ENCODE measurements around the gene SAE1. TPM values are rescaled to one million over a fixed set of nuclear protein-coding genes. Genes with fewer than 3 reads are reported as not detected.

Gene SAE1
- polyA plus RNA-seq, 1 donor, result 77.9 TPM

- DNase-seq, result no peak
Measured at GRCh38 chr19:47168065-47168464, 37.4 kb downstream of the SAE1 start.

- DNase-seq, result no peak
Measured at GRCh38 chr19:47172666-47173455, 42.2 kb downstream of the SAE1 start.

- DNase-seq, result no peak
Measured at GRCh38 chr19:47176071-47176626, 45.5 kb downstream of the SAE1 start.

- no peak for DNase-seq
Measured at GRCh38 chr19:47176627-47177090, 46.0 kb downstream of the SAE1 start.

GRCh38 chr19:47179653-47180310, 49.1 kb downstream of the SAE1 start:
- no peak for DNase-seq

GRCh38 chr19:47183601-47184000, 53.0 kb downstream of the SAE1 start:
- DNase-seq, result no peak

- DNase-seq, result no peak
Measured at GRCh38 chr19:47186446-47187334, 56.1 kb downstream of the SAE1 start.

GRCh38 chr19:47187335-47187655, 56.7 kb downstream of the SAE1 start:
- DNase-seq, result no peak

- no peak for DNase-seq
Measured at GRCh38 chr19:47187797-47188196, 57.2 kb downstream of the SAE1 start.

- no peak for DNase-seq
Measured at GRCh38 chr19:47188507-47189033, 57.9 kb downstream of the SAE1 start.

- DNase-seq, result no peak
Measured at GRCh38 chr19:47190167-47190727, 59.6 kb downstream of the SAE1 start.

- no peak for DNase-seq
Measured at GRCh38 chr19:47195434-47195833, 64.8 kb downstream of the SAE1 start.

- DNase-seq, result no peak
Measured at GRCh38 chr19:47197141-47197540, 66.5 kb downstream of the SAE1 start.

- no peak for DNase-seq
Measured at GRCh38 chr19:47200530-47200929, 69.9 kb downstream of the SAE1 start.

GRCh38 chr19:47203254-47203653, 72.6 kb downstream of the SAE1 start:
- DNase-seq, result no peak

- DNase-seq, result no peak
Measured at GRCh38 chr19:47209319-47210179, 78.9 kb downstream of the SAE1 start.

GRCh38 chr19:47210180-47210490, 79.5 kb downstream of the SAE1 start:
- no peak for DNase-seq

- DNase-seq, result peak; percentile 83
Measured at GRCh38 chr19:47210689-47211316, 80.2 kb downstream of the SAE1 start.

- DNase-seq, result no peak
Measured at GRCh38 chr19:47215581-47215980, 84.9 kb downstream of the SAE1 start.

- DNase-seq, result no peak
Measured at GRCh38 chr19:47221080-47221841, 90.6 kb downstream of the SAE1 start.

All from hindlimb muscle (tissue), 1 donor.